GM23338 (cell line): ENCODE data around the gene LBX1. TPM values are rescaled to one million over a fixed set of nuclear protein-coding genes. Genes with fewer than 3 reads are reported as not detected.

Experiments
- ATAC-seq: fragments of 200-7000 bp; cut with Tn5 transposase; 3 replicates; pipeline ENCODE4 v1.9.1; 2020
- DNase-seq: peaks from one replicate; pipeline ENCODE4 v3.0.0-alpha.2; 2015; ENCODE audit warnings: low spot score
- H2AFZ ChIP-seq: fragments of 200-600 bp; sonication (generic); 2 replicates; pipeline ENCODE4 v1.8.0; 2016; ENCODE audit warnings: antibody characterized with exemption, mild to moderate bottlenecking, moderate library complexity
- H3F3A ChIP-seq: fragments of 200-600 bp; sonication (generic); replicated peaks from 2 replicates; pipeline ENCODE4 v1.8.0; 2017; ENCODE audit warnings: antibody characterized with exemption, mixed run types, low read depth
- H3K27ac ChIP-seq: fragments of 200-600 bp; sonication (generic); 2 replicates; pipeline ENCODE4 v1.6.1; 2016; ENCODE audit warnings: low read depth
- H3K27me3 ChIP-seq: fragments of 200-600 bp; sonication (generic); 2 replicates; pipeline ENCODE4 v1.8.0; 2016; ENCODE audit warnings: mild to moderate bottlenecking, mixed run types, moderate library complexity; ENCODE audit not compliant: insufficient read depth
- H3K36me3 ChIP-seq: fragments of 200-600 bp; sonication (generic); 2 replicates; pipeline ENCODE4 v1.8.0; 2016; ENCODE audit warnings: mild to moderate bottlenecking; ENCODE audit not compliant: insufficient read depth
- H3K4me1 ChIP-seq: fragments of 200-600 bp; sonication (generic); 2 replicates; pipeline ENCODE4 v1.8.0; 2016; ENCODE audit warnings: mild to moderate bottlenecking, moderate library complexity; ENCODE audit not compliant: insufficient read depth
- H3K4me2 ChIP-seq: fragments of 200-600 bp; sonication (generic); 2 replicates; pipeline ENCODE4 v1.7.1; 2017; ENCODE audit warnings: mixed run types
- H3K4me3 ChIP-seq: fragments of 200-600 bp; sonication (generic); 2 replicates; pipeline ENCODE4 v1.6.1; 2016; ENCODE audit warnings: mixed run types
- H3K79me2 ChIP-seq: fragments of 200-600 bp; sonication (generic); replicated peaks from 2 replicates; pipeline ENCODE4 v1.8.0; 2017; ENCODE audit warnings: mild to moderate bottlenecking; ENCODE audit not compliant: insufficient read depth
- H3K9me2 ChIP-seq: fragments of 200-600 bp; sonication (generic); 2 replicates; pipeline ENCODE4 v1.8.0; 2017; ENCODE audit not compliant: insufficient read depth
- H4K20me1 ChIP-seq: fragments of 200-600 bp; sonication (generic); replicated peaks from 2 replicates; pipeline ENCODE4 v1.8.0; 2017; ENCODE audit warnings: mild to moderate bottlenecking; ENCODE audit not compliant: insufficient read depth
- H3K27ac Mint-ChIP-seq: 2 replicates; pipeline ENCODE4 v1.8.0; 2020; ENCODE audit warnings: inconsistent platforms, mild to moderate bottlenecking, moderate library complexity, mixed read lengths
- H3K27me3 Mint-ChIP-seq: 3 replicates; pipeline ENCODE4 v1.8.0; 2022; ENCODE audit warnings: low read depth, mild to moderate bottlenecking, moderate library complexity, mixed read lengths, inconsistent platforms; ENCODE audit not compliant: insufficient read depth, poor library complexity
- H3K36me3 Mint-ChIP-seq: 3 replicates; pipeline ENCODE4 v1.8.0; 2021; ENCODE audit warnings: low read depth, mild to moderate bottlenecking, inconsistent platforms, moderate library complexity, mixed read lengths
- H3K4me1 Mint-ChIP-seq: 3 replicates; pipeline ENCODE4 v1.8.0; 2020; ENCODE audit warnings: mild to moderate bottlenecking, inconsistent platforms, mixed read lengths
- H3K4me3 Mint-ChIP-seq: 3 replicates; pipeline ENCODE4 v1.8.0; 2021; ENCODE audit warnings: moderate library complexity, mild to moderate bottlenecking, inconsistent platforms, mixed read lengths
- H3K9me3 Mint-ChIP-seq: 3 replicates; pipeline ENCODE4 v1.8.0; 2020; ENCODE audit warnings: moderate library complexity, mild to moderate bottlenecking, inconsistent platforms, mixed read lengths
- ETS1 ChIP-seq: IDR thresholded peaks from 2 replicates; pipeline ENCODE4 v1.6.1; 2016; ENCODE audit warnings: antibody characterized with exemption
- EZH2 ChIP-seq: fragments of 200-600 bp; sonication (generic); IDR thresholded peaks from one replicate; pipeline ENCODE4 v1.8.0; 2017; ENCODE audit warnings: antibody characterized with exemption, mild to moderate bottlenecking, low read depth; ENCODE audit not compliant: unreplicated experiment
- EZH2phosphoT487 ChIP-seq: fragments of 200-600 bp; sonication (generic); IDR thresholded peaks from one replicate; pipeline ENCODE4 v1.8.1; 2018; ENCODE audit warnings: antibody characterized with exemption; ENCODE audit not compliant: unreplicated experiment
- JUNB ChIP-seq: IDR thresholded peaks from one replicate; pipeline ENCODE4 v1.6.1; 2016; ENCODE audit warnings: antibody characterized with exemption; ENCODE audit not compliant: unreplicated experiment
- ZNF114 ChIP-seq: fragments of 250-450 bp; sonication (Bioruptor Pico); IDR thresholded peaks from 2 replicates; pipeline ENCODE4 v1.5.0; 2020; ENCODE audit warnings: mild to moderate bottlenecking, moderate library complexity
- ZNF331 ChIP-seq: fragments of 250-450 bp; sonication (Bioruptor Pico); IDR thresholded peaks from 2 replicates; pipeline ENCODE4 v1.5.0; 2020; ENCODE audit warnings: low read depth, mild to moderate bottlenecking, moderate library complexity
- ZNF462 ChIP-seq: fragments of 250-450 bp; sonication (Bioruptor Pico); IDR thresholded peaks from 2 replicates; pipeline ENCODE4 v1.5.0; 2020; ENCODE audit warnings: mild to moderate bottlenecking, moderate library complexity
- polyA plus RNA-seq: library from polyadenylated mRNA; unstranded; fragments of >200 nt; fragmentation: Nextera tagmentation; extraction: Ambion mirVana; gene quantifications from 2 replicates; pipeline ENCODE4 v1.2.1, GENCODE V29; 2016
- total RNA-seq: library from RNA; depleted of rRNA; stranded (reverse); fragments of >200 nt; shearing (Covaris generic); gene quantifications from 2 replicates; pipeline ENCODE4 v1.2.3, GENCODE V29; 2014

Gene LBX1
- total and polyA plus RNA-seq, 2 experiments from 2014 or later = not detected

GRCh38 chr10:101230183-101230917 is 1.1 kb upstream of the LBX1 start:
- H3K36me3 Mint-ChIP-seq = no peaks in the 10 kb centered on the region

More at GRCh38 chr10:101230183-101230917, 1.1 kb upstream of the LBX1 start:
- Mint-ChIP-seq H3K4me3 (peak overlapping the region; percentile 54; the same call in 1 of the 3 replicates), H3K4me1 (peaks cover 35% of the 10 kb centered on the region), H3K27ac (no peak overlapping the region), H3K27me3 (peaks cover 98% of the 10 kb centered on the region), H3K9me3 (peaks cover 11% of the 10 kb centered on the region; the same call in 2 of the 3 replicates)
- Histone ChIP-seq H3K4me2 (peak overlapping the region; percentile 71), H3K79me2 (no peaks in the 10 kb centered on the region), H3K4me3 (peak overlapping the region; percentile 36; the same call in 1 of the 2 replicates), H2AFZ (no peak overlapping the region), H3K36me3 (no peaks in the 10 kb centered on the region), H3K9me2 (no peaks in the 10 kb centered on the region), H3K27ac (no peak overlapping the region), H3K27me3 (peaks cover 100% of the 10 kb centered on the region), H4K20me1 (peaks cover 30% of the 10 kb centered on the region), H3F3A (peaks cover 10% of the 10 kb centered on the region; the same call in 1 of the 2 replicates), H3K4me1 (peaks cover 25% of the 10 kb centered on the region; the same call in 1 of the 2 replicates)
- peak; percentile 11 for ATAC-seq
- TF ChIP-seq ETS1 = no peak
- TF ChIP-seq EZH2phosphoT487 = peak; percentile 20
- TF ChIP-seq EZH2 = peak; percentile 88
- no peak for TF ChIP-seq ZNF331 (CRISPR knock-in tag)
- TF ChIP-seq ZNF114 (CRISPR knock-in tag) = no peak
- no peak for TF ChIP-seq ZNF462 (CRISPR knock-in tag)
- no peak for TF ChIP-seq JUNB
- peak; percentile 50 for DNase-seq
